ENCODE measurements around the gene CARS1. TPM values are rescaled to one million over a fixed set of nuclear protein-coding genes. Genes with fewer than 3 reads are reported as not detected.

CARS1 gene
- total RNA-seq (2021; fragmentation: NEBNext Ultra II Directional; extraction: Animal tissue kit (Norgen Biotek cat#: 25700)), result 89.4 and 100 TPM in 2 replicates
- polyA plus RNA-seq (2011; rRNA removed), result 44.1 and 52.2 TPM in 2 replicates
- polyA plus RNA-seq (2011; cell fraction: cytosol; rRNA removed), result 80.1 TPM
- 153 TPM for polyA plus RNA-seq (2011; cell fraction: nucleus; rRNA removed)
- 66.9 to 85.6 TPM (median 81.2 TPM) in 4 replicates for polyA plus RNA-seq (2012, experiment 1 of 2)
- 40.9 TPM for polyA plus RNA-seq (2012, experiment 2 of 2)
- 50.9 TPM for polyA plus RNA-seq (2013, experiment 1 of 2)
- polyA plus RNA-seq (2013, experiment 2 of 2), result 47.6 TPM
- 61.8 and 68.1 TPM in 2 replicates for polyA minus RNA-seq (2011; rRNA and poly(A)+ RNA removed)
- 33.2 TPM for polyA minus RNA-seq (2011; cell fraction: cytosol; rRNA and poly(A)+ RNA removed)
- 83.4 TPM for polyA minus RNA-seq (2011; cell fraction: nucleus; rRNA and poly(A)+ RNA removed)
- long read RNA-seq, experiment 1, transcript CARS-203 (22 exons, 2,685 nt), result major isoform, 5 of 37 reads
- long read RNA-seq, experiment 1, partial matches to known transcripts, result 23 of 37 reads
- long read RNA-seq, experiment 1, other reads (novel, unspliced or antisense), result 6 of 37 reads
- long read RNA-seq, experiment 2, transcript CARS-201 (22 exons, 2,491 nt), result minor isoform, 13 of 94 reads
- long read RNA-seq, experiment 2, transcript CARS-203 (22 exons, 2,685 nt), result major isoform, 48 of 94 reads
- long read RNA-seq, experiment 2, partial matches to known transcripts, result 20 of 94 reads
- long read RNA-seq, experiment 2, other reads (novel, unspliced or antisense), result 12 of 94 reads

DNA sequence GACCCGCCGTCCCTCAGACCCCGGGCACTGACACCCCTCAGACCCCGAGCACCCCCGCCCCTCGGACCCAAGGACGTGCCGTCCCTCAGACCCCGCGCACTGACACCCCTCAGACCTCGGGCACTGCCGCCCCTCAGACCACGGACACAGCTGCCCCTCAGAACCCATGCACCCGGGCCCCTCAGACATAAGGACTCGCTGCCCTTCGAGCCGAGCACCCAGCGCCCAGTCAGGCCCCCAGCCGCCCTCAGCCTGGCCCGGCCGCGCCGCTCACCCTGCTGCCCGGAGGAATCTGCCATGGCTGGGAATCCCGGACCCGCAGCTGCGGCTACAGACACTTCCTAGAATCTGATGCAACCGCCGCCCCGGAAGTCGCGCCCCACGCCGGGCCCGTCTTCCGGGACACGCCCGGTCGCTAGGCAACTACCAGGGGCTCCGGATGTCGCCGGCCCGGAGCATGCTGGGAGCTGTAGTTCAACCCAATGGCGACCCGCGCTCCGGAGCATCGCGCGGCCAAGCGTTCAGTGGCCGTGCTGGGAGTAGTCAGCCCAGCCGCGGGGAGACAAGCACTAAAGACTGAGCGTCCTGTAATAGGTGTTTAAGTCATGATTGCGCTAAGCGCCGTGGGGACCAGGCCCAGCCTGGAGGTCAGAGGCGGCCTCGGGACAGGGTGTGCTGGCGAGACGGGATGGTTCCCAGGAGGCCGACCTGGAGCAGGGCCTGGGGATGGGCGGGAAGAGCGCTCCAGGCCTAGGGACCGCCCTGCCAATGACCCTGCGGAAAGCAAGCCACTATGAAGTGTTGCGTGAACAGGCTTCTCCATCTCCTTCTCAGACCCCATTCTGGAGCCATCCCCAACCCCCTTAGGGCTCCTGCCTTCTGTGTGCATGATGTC is at the start of gene CARS1:
Gene CARS1 (minus strand): TSS at position 355 of the 895 bp plus-strand sequence. CDS start 56 bp downstream, at position 299.
- H3K9me3 ChIP-seq (ENCODE audit: insufficient read depth in 2 of 2, low read depth in 1 of 2, low read length in 1 of 2), result no peaks in the 10 kb centered on the region
- peak within 1 kb of the TSS; percentile 53 to 86 for H3K4me2 ChIP-seq (ENCODE audit: insufficient read depth in 1 of 2, low read depth in 2 of 2, low read length in 2 of 2)
- peak within 1 kb of the TSS; percentile 96 for H4K8ac ChIP-seq (ENCODE audit: extremely low read depth, insufficient read depth, low read length)
- peaks cover 15% of the 10 kb centered on the region for H3K79me1 ChIP-seq (ENCODE audit: low read depth, low read length)
- H3K23me2 ChIP-seq (ENCODE audit: low read depth, low read length), result peaks cover 6% of the 10 kb centered on the region; the same call in 1 of the 2 replicates
- H3K36me3 ChIP-seq (ENCODE audit: control insufficient read depth in 2 of 4, insufficient read depth in 4 of 4, low read length in 3 of 4), result peaks cover 0 to 14% (median 2%) of the 10 kb centered on the region in 4 experiments; a peak in 3 of 8 replicates
- peak within 1 kb of the TSS; percentile 39; the same call in 1 of the 2 replicates for H2BK12ac ChIP-seq (ENCODE audit: low read depth, low read length)
- peaks cover 0 to 12% (median 5%) of the 10 kb centered on the region in 4 experiments; a peak in 5 of 7 replicates for H3K4me1 ChIP-seq (replicated peaks in 1 of 4; ENCODE audit: control insufficient read depth in 3 of 4, insufficient read depth in 4 of 4, low read length in 3 of 4)
- WGBS, 2 experiments (ENCODE audit: extremely low coverage in 1 of 2, insufficient coverage in 1 of 2, insufficient read length in 1 of 2, insufficient replicate concordance in 2 of 2, low coverage in 1 of 2, low lambda C conversion rate in 2 of 2, missing lambda C conversion rate in 1 of 2), result 5% methylated on average over 58 of the region's 68 CpGs; no CpG with 5 or more reads in 1 of the 2 experiments
- peak within 1 kb of the TSS; percentile 21 for H3K4ac ChIP-seq (replicated peaks; ENCODE audit: insufficient read length, low read depth, low read length)
- H2BK20ac ChIP-seq (ENCODE audit: low read length), result no peak within 1 kb of the TSS
- H3K27me3 ChIP-seq (replicated peaks in 1 of 4; ENCODE audit: control insufficient read depth in 3 of 4, extremely low read depth in 1 of 4, insufficient read depth in 3 of 4, low read length in 3 of 4), result no peaks in the 10 kb centered on the region
- H3K27ac ChIP-seq (ENCODE audit: low read depth, low read length), result peak within 1 kb of the TSS; percentile 62
- ChIA-PET CTCF (ENCODE audit: partially characterized antibody) (interaction anchor here (0.6 to 3.9 kb wide), 5 partner anchors 12 to 1553 kb away, joined by 3 to 12 read pairs (median 4); no protein-coding TSS in a partner anchor), POLR2A (ENCODE audit: partially characterized antibody) (interaction anchor here (0.6 to 3.7 kb wide), 24 partner anchors 8 to 322 kb away, joined by 3 to 32 read pairs (median 4); partner anchors contain the start of genes NAP1L4 and ZNF195)
- no peak for FAIRE-seq
- no peak within 1 kb of the TSS for H2AK5ac ChIP-seq (ENCODE audit: low read depth, low read length)
- H3K18ac ChIP-seq (ENCODE audit: extremely low read depth, low read length), result peak within 1 kb of the TSS; percentile 99
- H3K4me3 ChIP-seq (ENCODE audit: extremely low read depth in 1 of 4, insufficient read depth in 2 of 4, low read depth in 3 of 4, low read length in 4 of 4), result peak within 1 kb of the TSS; percentile 80 to 96 (median 87)
- H4K20me1 ChIP-seq (replicated peaks in 1 of 2; ENCODE audit: control insufficient read depth in 1 of 2, insufficient read depth in 2 of 2, low read length in 2 of 2), result peaks cover 10 to 14% of the 10 kb centered on the region in 2 experiments
- H3K14ac ChIP-seq (ENCODE audit: insufficient read length), result peak within 1 kb of the TSS; percentile 90
- H2BK120ac ChIP-seq (replicated peaks; ENCODE audit: low read depth, low read length), result peak within 1 kb of the TSS; percentile 86
- H2BK15ac ChIP-seq (ENCODE audit: low read length), result peak within 1 kb of the TSS; percentile 92; the same call in 1 of the 2 replicates
- H3K9ac ChIP-seq (replicated peaks in 1 of 4; ENCODE audit: extremely low read depth in 1 of 4, low read depth in 3 of 4, low read length in 3 of 4), result peak within 1 kb of the TSS; percentile 78 to 91 (median 89)
- DNase-seq (ENCODE audit: low read depth in 1 of 2, low spot score in 2 of 2), result peak; percentile 59 to 91
- peak within 1 kb of the TSS; percentile 98 for H4K5ac ChIP-seq (ENCODE audit: insufficient read length, low read depth, low read length)
- peak within 1 kb of the TSS; percentile 91 for H4K91ac ChIP-seq (replicated peaks; ENCODE audit: insufficient read length, low read length)
- peak within 1 kb of the TSS; percentile 96 for H2BK5ac ChIP-seq (ENCODE audit: low read depth, low read length)
- no peak within 1 kb of the TSS for H3K23ac ChIP-seq (ENCODE audit: insufficient read length)
- peak within 1 kb of the TSS; percentile 90 for H3K56ac ChIP-seq (replicated peaks; ENCODE audit: insufficient read length, low read depth, low read length)
- H3K79me2 ChIP-seq (ENCODE audit: control insufficient read depth in 1 of 2, insufficient read depth in 2 of 2, low read length in 2 of 2), result peaks cover 21 to 42% of the 10 kb centered on the region in 2 experiments
- H2AFZ ChIP-seq (ENCODE audit: low read length), result peak within 1 kb of the TSS; percentile 74; the same call in 1 of the 2 replicates
- TF ChIP-seq MAFK (IDR thresholded peaks at IDR 0.05; ENCODE audit: low read depth, low read length) (no peak), CBX5 (IDR thresholded peaks at IDR 0.05; ENCODE audit: low read depth, low read length) (no peak), EGR1 (IDR thresholded peaks at IDR 0.05; ENCODE audit: borderline replicate concordance, low read depth, low read length) (peak; percentile 85), JUN (IDR thresholded peaks at IDR 0.05; ENCODE audit: low read depth, low read length) (no peak), NRF1 (IDR thresholded peaks at IDR 0.05; ENCODE audit: low read depth, low read length) (no peak)
- TF ChIP-seq, protein P1, sequence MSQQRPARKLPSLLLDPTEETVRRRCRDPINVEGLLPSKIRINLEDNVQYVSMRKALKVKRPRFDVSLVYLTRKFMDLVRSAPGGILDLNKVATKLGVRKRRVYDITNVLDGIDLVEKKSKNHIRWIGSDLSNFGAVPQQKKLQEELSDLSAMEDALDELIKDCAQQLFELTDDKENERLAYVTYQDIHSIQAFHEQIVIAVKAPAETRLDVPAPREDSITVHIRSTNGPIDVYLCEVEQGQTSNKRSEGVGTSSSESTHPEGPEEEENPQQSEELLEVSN (IDR thresholded peaks at IDR 0.05), result peak; percentile 36
